HG02623 (cell line): Measurements from ENCODE around the gene SOD1.

Experiments used
- ATAC-seq: cut with Tn5 transposase; IDR thresholded peaks from one replicate; pipeline ENCODE4 v1.9.1; 2021; ENCODE audit warnings: moderate library complexity; ENCODE audit not compliant: unreplicated experiment

The SOD1 gene

GRCh38 chr21:31678478-31678877 is 19.0 kb downstream of the SOD1 start:
- no peak for ATAC-seq

GRCh38 chr21:31682620-31683019 is 23.1 kb downstream of the SOD1 start:
- ATAC-seq = no peak

- no peak for ATAC-seq
These were observed 23.5 kb downstream of the SOD1 start for GRCh38 chr21:31683029-31683428.

- ATAC-seq = no peak
These were observed 25.4 kb downstream of the SOD1 start for GRCh38 chr21:31684918-31685317.

- ATAC-seq = no peak
These were observed 26.9 kb downstream of the SOD1 start for GRCh38 chr21:31686272-31686915.

GRCh38 chr21:31687108-31687507 is 27.6 kb downstream of the SOD1 start:
- no peak for ATAC-seq

- no peak for ATAC-seq
These were observed 29.3 kb downstream of the SOD1 start for GRCh38 chr21:31688603-31689368.

GRCh38 chr21:31693222-31693621 is 33.7 kb downstream of the SOD1 start:
- no peak for ATAC-seq

- no peak for ATAC-seq
These were observed 36.9 kb downstream of the SOD1 start for GRCh38 chr21:31696424-31696823.

- ATAC-seq = no peak
These were observed 39.0 kb downstream of the SOD1 start for GRCh38 chr21:31698461-31698860.

- no peak for ATAC-seq
These were observed 40.5 kb downstream of the SOD1 start for GRCh38 chr21:31700040-31700439.

GRCh38 chr21:31706562-31706961 is 47.1 kb downstream of the SOD1 start:
- ATAC-seq = no peak

GRCh38 chr21:31707499-31707898 is 48.0 kb downstream of the SOD1 start:
- no peak for ATAC-seq

- ATAC-seq = no peak
These were observed 49.0 kb downstream of the SOD1 start for GRCh38 chr21:31708541-31708940.

- no peak for ATAC-seq
These were observed 51.1 kb downstream of the SOD1 start for GRCh38 chr21:31710586-31710985.

GRCh38 chr21:31711326-31711725 is 51.8 kb downstream of the SOD1 start:
- ATAC-seq = no peak

GRCh38 chr21:31711745-31712285 is 52.3 kb downstream of the SOD1 start:
- ATAC-seq = no peak

- ATAC-seq = no peak
These were observed 53.6 kb downstream of the SOD1 start for GRCh38 chr21:31713115-31713514.

- ATAC-seq = no peak
These were observed 54.7 kb downstream of the SOD1 start for GRCh38 chr21:31713973-31714740.

GRCh38 chr21:31714741-31715365 is 55.4 kb downstream of the SOD1 start:
- ATAC-seq = no peak

GRCh38 chr21:31716106-31716505 is 56.6 kb downstream of the SOD1 start:
- no peak for ATAC-seq
